ENCODE data around the gene GOSR1.
"Not testable (repeated sequence)": the region's sequence is repeated elsewhere in the genome, so short reads cannot be mapped to it uniquely, and the experiment has no call there.

The GOSR1 gene

DNA sequence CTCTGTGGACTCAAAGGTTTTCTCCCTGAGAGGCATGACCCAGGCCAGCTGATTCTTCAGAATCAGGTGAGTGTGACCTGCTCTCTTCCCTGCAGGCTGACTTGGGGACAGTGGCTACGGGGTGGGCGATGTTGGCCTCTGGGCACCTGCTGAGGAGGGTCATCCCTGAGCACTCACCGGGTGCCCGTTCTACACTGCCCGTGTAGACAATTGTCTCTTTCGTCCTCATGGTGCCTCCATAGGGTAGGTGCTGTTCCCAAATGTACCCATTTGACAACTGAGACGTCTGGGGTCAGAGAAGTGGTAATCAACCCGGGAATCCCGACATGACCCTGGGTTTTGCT lies 74.8 kb downstream of the GOSR1 start:
- H3K4me3 ChIP-seq (ENCODE audit: insufficient read depth, low read length, poor library complexity, severe bottlenecking) = no peak overlapping the region
- no peaks in the 10 kb centered on the region for H3K9me2 ChIP-seq (replicated peaks; ENCODE audit: insufficient read depth, low read length)
- H3K36me3 ChIP-seq (ENCODE audit: low read length) = no peaks in the 10 kb centered on the region
- H3K9me3 ChIP-seq (ENCODE audit: insufficient read depth, low read length) = no peaks in the 10 kb centered on the region
- H2AFZ ChIP-seq (ENCODE audit: low read depth, low read length, severe bottlenecking) = no peak overlapping the region
- H3K79me2 ChIP-seq (ENCODE audit: insufficient read depth, low read length) = no peaks in the 10 kb centered on the region
- no peak overlapping the region for H3K9ac ChIP-seq (ENCODE audit: low read length)
- no peaks in the 10 kb centered on the region for H3F3A ChIP-seq (ENCODE audit: insufficient read depth)
- H3K27me3 ChIP-seq (ENCODE audit: low read length) = no peaks in the 10 kb centered on the region
- H3K27ac ChIP-seq (ENCODE audit: low read depth, low read length) = no peak overlapping the region
- no peaks in the 10 kb centered on the region for H4K20me1 ChIP-seq (ENCODE audit: low read depth, low read length)
- TF ChIP-seq, protein P1, sequence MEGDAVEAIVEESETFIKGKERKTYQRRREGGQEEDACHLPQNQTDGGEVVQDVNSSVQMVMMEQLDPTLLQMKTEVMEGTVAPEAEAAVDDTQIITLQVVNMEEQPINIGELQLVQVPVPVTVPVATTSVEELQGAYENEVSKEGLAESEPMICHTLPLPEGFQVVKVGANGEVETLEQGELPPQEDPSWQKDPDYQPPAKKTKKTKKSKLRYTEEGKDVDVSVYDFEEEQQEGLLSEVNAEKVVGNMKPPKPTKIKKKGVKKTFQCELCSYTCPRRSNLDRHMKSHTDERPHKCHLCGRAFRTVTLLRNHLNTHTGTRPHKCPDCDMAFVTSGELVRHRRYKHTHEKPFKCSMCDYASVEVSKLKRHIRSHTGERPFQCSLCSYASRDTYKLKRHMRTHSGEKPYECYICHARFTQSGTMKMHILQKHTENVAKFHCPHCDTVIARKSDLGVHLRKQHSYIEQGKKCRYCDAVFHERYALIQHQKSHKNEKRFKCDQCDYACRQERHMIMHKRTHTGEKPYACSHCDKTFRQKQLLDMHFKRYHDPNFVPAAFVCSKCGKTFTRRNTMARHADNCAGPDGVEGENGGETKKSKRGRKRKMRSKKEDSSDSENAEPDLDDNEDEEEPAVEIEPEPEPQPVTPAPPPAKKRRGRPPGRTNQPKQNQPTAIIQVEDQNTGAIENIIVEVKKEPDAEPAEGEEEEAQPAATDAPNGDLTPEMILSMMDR (IDR thresholded peaks at IDR 0.05; ENCODE audit: insufficient read depth, low read length, poor library complexity, severe bottlenecking) = no peak
- no peak for TF ChIP-seq EZH2phosphoT487 (conservative IDR thresholded peaks at IDR 0.05; ENCODE audit: low read length)
- no peak overlapping the region for H3K4me2 ChIP-seq (ENCODE audit: low read depth, low read length, poor library complexity, severe bottlenecking)

DNA sequence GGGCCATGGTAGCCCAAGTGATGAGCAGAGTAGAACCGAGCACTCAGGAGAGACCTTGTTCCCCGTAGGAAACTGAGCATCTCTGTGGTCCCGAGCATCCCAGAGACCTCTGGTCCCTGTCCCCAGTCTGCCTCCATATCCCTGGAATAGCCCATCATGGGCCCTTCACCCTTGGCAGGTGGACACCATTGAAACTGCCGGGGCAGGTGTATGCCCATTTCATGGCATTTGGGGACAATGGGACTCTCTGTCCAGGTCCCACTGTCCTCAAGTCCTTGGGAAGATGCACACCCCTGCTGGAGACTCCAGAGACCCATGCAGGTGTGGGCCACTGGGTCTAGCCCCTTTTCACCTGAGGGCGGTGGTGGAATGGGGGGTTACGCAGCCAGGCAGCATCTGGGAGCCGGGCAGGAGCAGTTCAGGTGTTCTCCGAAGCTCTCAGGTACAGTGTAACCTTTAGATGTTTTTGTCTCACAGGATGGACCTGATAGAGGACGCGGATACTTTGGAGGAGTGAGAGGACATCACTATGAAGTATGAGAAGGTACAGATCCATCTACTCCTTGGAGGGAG lies 75.9 kb downstream of the GOSR1 start:
- no peaks in the 10 kb centered on the region for H3K9me2 ChIP-seq (replicated peaks; ENCODE audit: insufficient read depth, low read length)
- no peak overlapping the region for H3K4me3 ChIP-seq (ENCODE audit: insufficient read depth, low read length, poor library complexity, severe bottlenecking)
- no peak overlapping the region for H3K9ac ChIP-seq (ENCODE audit: low read length)
- no peaks in the 10 kb centered on the region for H3K79me2 ChIP-seq (ENCODE audit: insufficient read depth, low read length)
- no peak overlapping the region for H3K27ac ChIP-seq (ENCODE audit: low read depth, low read length)
- H3K9me3 ChIP-seq (ENCODE audit: insufficient read depth, low read length) = no peaks in the 10 kb centered on the region
- TF ChIP-seq, protein P1 (IDR thresholded peaks at IDR 0.05; ENCODE audit: insufficient read depth, low read length, poor library complexity, severe bottlenecking) = no peak
- TF ChIP-seq EZH2phosphoT487 (conservative IDR thresholded peaks at IDR 0.05; ENCODE audit: low read length) = no peak
- no peak overlapping the region for H3K4me2 ChIP-seq (ENCODE audit: low read depth, low read length, poor library complexity, severe bottlenecking)
- no peaks in the 10 kb centered on the region for H4K20me1 ChIP-seq (ENCODE audit: low read depth, low read length)
- H2AFZ ChIP-seq (ENCODE audit: low read depth, low read length, severe bottlenecking) = no peak overlapping the region
- no peaks in the 10 kb centered on the region for H3K27me3 ChIP-seq (ENCODE audit: low read length)
- no peaks in the 10 kb centered on the region for H3K36me3 ChIP-seq (ENCODE audit: low read length)
- H3F3A ChIP-seq (ENCODE audit: insufficient read depth) = no peaks in the 10 kb centered on the region

DNA sequence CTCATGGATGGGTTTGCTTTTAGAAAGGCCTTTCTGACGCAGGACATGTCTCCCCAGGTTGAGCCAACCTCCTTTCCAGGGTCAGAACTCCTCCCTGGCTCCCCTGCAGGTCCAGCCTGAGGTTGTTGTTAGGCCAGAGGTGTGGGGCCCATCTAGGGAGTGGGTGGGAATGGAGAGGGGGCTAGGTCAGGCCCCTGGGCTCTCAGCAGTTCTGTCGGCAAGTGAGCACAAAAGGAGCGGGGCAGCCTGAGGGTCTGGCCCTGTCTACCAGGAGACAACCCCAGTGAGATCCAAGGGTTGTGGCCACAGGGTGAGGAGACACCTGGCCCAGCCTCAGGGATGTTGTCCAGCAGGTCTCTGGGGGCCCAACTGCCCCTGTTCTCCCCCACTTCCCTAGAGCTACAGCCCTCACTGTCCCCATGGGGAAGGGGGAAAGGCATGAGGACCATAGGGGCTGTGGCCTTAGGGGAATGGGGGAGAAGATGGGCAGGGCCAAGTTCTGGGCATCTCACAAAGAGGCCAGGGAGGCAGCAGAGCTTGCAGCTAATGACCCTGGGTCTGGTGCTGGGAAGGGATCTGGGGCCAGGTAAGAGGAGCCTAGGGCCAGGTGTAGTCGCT lies 76.7 kb downstream of the GOSR1 start:
- H3K4me2 ChIP-seq (ENCODE audit: low read depth, low read length, poor library complexity, severe bottlenecking); H3K36me3 ChIP-seq (ENCODE audit: low read length); H3K9me2 ChIP-seq (replicated peaks; ENCODE audit: insufficient read depth, low read length); H3K4me3 ChIP-seq (ENCODE audit: insufficient read depth, low read length, poor library complexity, severe bottlenecking); H3K9ac ChIP-seq (ENCODE audit: low read length); H3K27ac ChIP-seq (ENCODE audit: low read depth, low read length); H3K79me2 ChIP-seq (ENCODE audit: insufficient read depth, low read length); H4K20me1 ChIP-seq (ENCODE audit: low read depth, low read length); H3K27me3 ChIP-seq (ENCODE audit: low read length); H3K9me3 ChIP-seq (ENCODE audit: insufficient read depth, low read length); H2AFZ ChIP-seq (ENCODE audit: low read depth, low read length, severe bottlenecking); H3F3A ChIP-seq (ENCODE audit: insufficient read depth): not testable (repeated sequence)

- no peak overlapping the region for H3K9ac ChIP-seq (ENCODE audit: low read length)
- H3K27ac ChIP-seq (ENCODE audit: low read depth, low read length) = no peak overlapping the region
- H3K9me3 ChIP-seq (ENCODE audit: insufficient read depth, low read length) = no peaks in the 10 kb centered on the region
- H3K4me3 ChIP-seq (ENCODE audit: insufficient read depth, low read length, poor library complexity, severe bottlenecking) = no peak overlapping the region
- H3K36me3 ChIP-seq (ENCODE audit: low read length) = no peaks in the 10 kb centered on the region
- no peaks in the 10 kb centered on the region for H4K20me1 ChIP-seq (ENCODE audit: low read depth, low read length)
- H3F3A ChIP-seq (ENCODE audit: insufficient read depth) = no peaks in the 10 kb centered on the region
- no peaks in the 10 kb centered on the region for H3K79me2 ChIP-seq (ENCODE audit: insufficient read depth, low read length)
- TF ChIP-seq, protein P1 (IDR thresholded peaks at IDR 0.05; ENCODE audit: insufficient read depth, low read length, poor library complexity, severe bottlenecking) = no peak
- TF ChIP-seq EZH2phosphoT487 (conservative IDR thresholded peaks at IDR 0.05; ENCODE audit: low read length) = no peak
- H3K9me2 ChIP-seq (replicated peaks; ENCODE audit: insufficient read depth, low read length) = no peaks in the 10 kb centered on the region
- H3K4me2 ChIP-seq (ENCODE audit: low read depth, low read length, poor library complexity, severe bottlenecking) = no peak overlapping the region
- no peaks in the 10 kb centered on the region for H3K27me3 ChIP-seq (ENCODE audit: low read length)
- H2AFZ ChIP-seq (ENCODE audit: low read depth, low read length, severe bottlenecking) = no peak overlapping the region
These were observed 77.9 kb downstream of the GOSR1 start for GRCh38 chr17:30554839-30555751.
